ENCODE results near the gene HOPX.

The HOPX gene

DNA sequence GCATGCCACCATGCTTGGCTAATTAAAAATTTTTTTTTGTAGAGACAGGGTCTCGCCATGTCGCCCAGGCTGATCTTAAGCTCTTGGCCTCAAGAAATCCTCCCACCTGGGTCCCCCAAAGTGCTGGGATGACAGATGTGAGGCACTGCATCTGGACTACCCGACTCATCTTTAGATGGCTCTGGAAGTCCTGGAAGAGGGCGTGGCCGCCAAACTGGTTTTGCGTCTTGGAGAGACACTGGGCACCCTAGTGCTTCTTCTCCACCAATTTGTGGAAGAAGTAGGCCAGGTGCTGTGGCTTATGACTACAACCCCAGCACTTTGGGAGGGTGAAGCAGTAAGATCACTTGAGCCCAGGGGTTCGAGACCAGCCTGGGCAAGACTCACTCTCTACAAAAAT is 47.6 kb downstream of the HOPX start:
- Histone ChIP-seq H3K27ac (ENCODE audit: low read depth, low read length) (no peak overlapping the region), H3K36me3 (ENCODE audit: control insufficient read depth, insufficient read depth, low read length) (no peaks in the 10 kb centered on the region), H3K9ac (ENCODE audit: low read length) (no peak overlapping the region), H3K27me3 (ENCODE audit: control insufficient read depth, insufficient read depth, low read length) (no peaks in the 10 kb centered on the region), H3K4me3 (ENCODE audit: low read length) (no peak overlapping the region), H3K4me1 (ENCODE audit: control insufficient read depth, insufficient read depth, low read length) (peaks cover 10% of the 10 kb centered on the region)

- peaks cover 19% of the 10 kb centered on the region for H3K4me1 ChIP-seq (ENCODE audit: control insufficient read depth, insufficient read depth, low read length)
- no peaks in the 10 kb centered on the region for H3K36me3 ChIP-seq (ENCODE audit: control insufficient read depth, insufficient read depth, low read length)
- no peak overlapping the region for H3K9ac ChIP-seq (ENCODE audit: low read length)
- peak overlapping the region; percentile 55 for H3K27ac ChIP-seq (ENCODE audit: low read depth, low read length)
- H3K4me3 ChIP-seq (ENCODE audit: low read length) = no peak overlapping the region
- H3K27me3 ChIP-seq (ENCODE audit: control insufficient read depth, insufficient read depth, low read length) = no peaks in the 10 kb centered on the region
These were observed 50.0 kb downstream of the HOPX start for GRCh38 chr4:56630876-56631666.

GRCh38 chr4:56628592-56628991 is 52.5 kb downstream of the HOPX start:
- Histone ChIP-seq H3K4me1 (ENCODE audit: control insufficient read depth, insufficient read depth, low read length) (peaks cover 19% of the 10 kb centered on the region), H3K4me3 (ENCODE audit: low read length) (no peak overlapping the region), H3K9ac (ENCODE audit: low read length) (no peak overlapping the region), H3K27ac (ENCODE audit: low read depth, low read length) (peak overlapping the region; percentile 84), H3K27me3 (ENCODE audit: control insufficient read depth, insufficient read depth, low read length) (no peaks in the 10 kb centered on the region), H3K36me3 (ENCODE audit: control insufficient read depth, insufficient read depth, low read length) (no peaks in the 10 kb centered on the region)

- Histone ChIP-seq H3K27ac (ENCODE audit: low read depth, low read length) (peak overlapping the region; percentile 84), H3K4me1 (ENCODE audit: control insufficient read depth, insufficient read depth, low read length) (peaks cover 23% of the 10 kb centered on the region), H3K9ac (ENCODE audit: low read length) (no peak overlapping the region), H3K4me3 (ENCODE audit: low read length) (no peak overlapping the region), H3K36me3 (ENCODE audit: control insufficient read depth, insufficient read depth, low read length) (no peaks in the 10 kb centered on the region), H3K27me3 (ENCODE audit: control insufficient read depth, insufficient read depth, low read length) (no peaks in the 10 kb centered on the region)
These were observed 53.1 kb downstream of the HOPX start for GRCh38 chr4:56627985-56628384.

- Histone ChIP-seq H3K9ac (ENCODE audit: low read length) (no peak overlapping the region), H3K27ac (ENCODE audit: low read depth, low read length) (peak overlapping the region; percentile 84), H3K4me1 (ENCODE audit: control insufficient read depth, insufficient read depth, low read length) (peaks cover 23% of the 10 kb centered on the region), H3K4me3 (ENCODE audit: low read length) (no peak overlapping the region), H3K36me3 (ENCODE audit: control insufficient read depth, insufficient read depth, low read length) (no peaks in the 10 kb centered on the region), H3K27me3 (ENCODE audit: control insufficient read depth, insufficient read depth, low read length) (no peaks in the 10 kb centered on the region)
These were observed 53.7 kb downstream of the HOPX start for GRCh38 chr4:56627375-56627774.

- no peak overlapping the region for H3K4me3 ChIP-seq (ENCODE audit: low read length)
These were observed 54.1 kb downstream of the HOPX start for GRCh38 chr4:56626963-56627362.

GRCh38 chr4:56626420-56626819 is 54.7 kb downstream of the HOPX start:
- Histone ChIP-seq H3K36me3 (ENCODE audit: control insufficient read depth, insufficient read depth, low read length) (no peaks in the 10 kb centered on the region), H3K27me3 (ENCODE audit: control insufficient read depth, insufficient read depth, low read length) (no peaks in the 10 kb centered on the region), H3K27ac (ENCODE audit: low read depth, low read length) (peak overlapping the region; percentile 84), H3K4me3 (ENCODE audit: low read length) (no peak overlapping the region), H3K9ac (ENCODE audit: low read length) (no peak overlapping the region), H3K4me1 (ENCODE audit: control insufficient read depth, insufficient read depth, low read length) (peaks cover 23% of the 10 kb centered on the region)

More at GRCh38 chr4:56626963-56627362, 54.1 kb downstream of the HOPX start:
- H3K4me1 ChIP-seq (ENCODE audit: control insufficient read depth, insufficient read depth, low read length) = peaks cover 23% of the 10 kb centered on the region
- H3K36me3 ChIP-seq (ENCODE audit: control insufficient read depth, insufficient read depth, low read length) = no peaks in the 10 kb centered on the region
- no peaks in the 10 kb centered on the region for H3K27me3 ChIP-seq (ENCODE audit: control insufficient read depth, insufficient read depth, low read length)
- H3K27ac ChIP-seq (ENCODE audit: low read depth, low read length) = peak overlapping the region; percentile 84
- no peak overlapping the region for H3K9ac ChIP-seq (ENCODE audit: low read length)

- Histone ChIP-seq H3K36me3 (ENCODE audit: control insufficient read depth, insufficient read depth, low read length) (no peaks in the 10 kb centered on the region), H3K27ac (ENCODE audit: low read depth, low read length) (no peak overlapping the region), H3K27me3 (ENCODE audit: control insufficient read depth, insufficient read depth, low read length) (no peaks in the 10 kb centered on the region), H3K4me3 (ENCODE audit: low read length) (no peak overlapping the region), H3K4me1 (ENCODE audit: control insufficient read depth, insufficient read depth, low read length) (peaks cover 10% of the 10 kb centered on the region), H3K9ac (ENCODE audit: low read length) (no peak overlapping the region)
These were observed 58.9 kb downstream of the HOPX start for GRCh38 chr4:56622176-56622575.

DNA sequence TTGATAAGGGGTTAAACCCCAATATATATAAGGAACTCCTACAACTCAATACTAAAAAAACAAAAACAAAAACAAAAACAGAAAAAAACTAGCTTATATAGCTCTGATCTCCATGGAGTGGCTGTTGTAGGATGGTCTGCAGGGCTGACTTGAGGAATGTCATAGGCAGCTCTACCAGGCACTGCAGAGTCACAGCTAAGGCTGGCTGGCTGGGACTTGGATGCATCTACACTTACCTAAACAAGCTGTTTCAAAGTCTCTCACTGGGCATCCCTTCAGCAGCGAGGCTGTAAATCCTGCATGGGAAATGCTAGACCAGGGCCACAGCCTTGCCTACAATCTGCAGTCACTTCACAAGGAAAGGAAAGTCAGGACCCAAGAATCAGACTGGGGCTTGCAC is 61.3 kb downstream of the HOPX start:
- peaks cover 8% of the 10 kb centered on the region for H3K4me1 ChIP-seq (ENCODE audit: control insufficient read depth, insufficient read depth, low read length)
- no peaks in the 10 kb centered on the region for H3K36me3 ChIP-seq (ENCODE audit: control insufficient read depth, insufficient read depth, low read length)
- no peak overlapping the region for H3K27ac ChIP-seq (ENCODE audit: low read depth, low read length)
- H3K4me3 ChIP-seq (ENCODE audit: low read length) = no peak overlapping the region
- no peaks in the 10 kb centered on the region for H3K27me3 ChIP-seq (ENCODE audit: control insufficient read depth, insufficient read depth, low read length)
- no peak overlapping the region for H3K9ac ChIP-seq (ENCODE audit: low read length)

GRCh38 chr4:56619160-56619559 is 61.9 kb downstream of the HOPX start:
- H3K27ac ChIP-seq (ENCODE audit: low read depth, low read length) = no peak overlapping the region

DNA sequence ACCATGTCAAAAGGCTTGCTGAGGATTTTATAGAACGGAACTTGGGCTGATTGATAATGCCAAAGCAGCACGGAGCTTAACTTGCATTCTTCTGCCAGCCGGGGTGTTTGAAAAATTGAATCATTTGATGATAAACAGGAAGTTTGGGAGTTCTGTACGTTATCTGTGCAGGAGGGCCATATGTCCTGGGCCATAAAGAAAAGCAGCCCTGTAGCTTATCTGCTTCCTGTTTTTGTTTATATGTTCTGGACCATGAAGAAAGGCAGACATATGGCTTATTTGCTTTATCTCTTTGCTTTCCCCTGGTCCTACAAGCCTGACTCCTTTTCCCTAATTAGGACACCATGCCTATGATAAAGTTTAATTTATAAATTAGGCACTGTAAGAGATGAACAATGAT is 62.4 kb downstream of the HOPX start:
- Histone ChIP-seq H3K4me1 (ENCODE audit: control insufficient read depth, insufficient read depth, low read length) (peaks cover 8% of the 10 kb centered on the region), H3K9ac (ENCODE audit: low read length) (no peak overlapping the region), H3K36me3 (ENCODE audit: control insufficient read depth, insufficient read depth, low read length) (no peaks in the 10 kb centered on the region), H3K4me3 (ENCODE audit: low read length) (no peak overlapping the region), H3K27ac (ENCODE audit: low read depth, low read length) (no peak overlapping the region), H3K27me3 (ENCODE audit: control insufficient read depth, insufficient read depth, low read length) (no peaks in the 10 kb centered on the region)

More at GRCh38 chr4:56619160-56619559, 61.9 kb downstream of the HOPX start:
- Histone ChIP-seq H3K4me3 (ENCODE audit: low read length) (no peak overlapping the region), H3K36me3 (ENCODE audit: control insufficient read depth, insufficient read depth, low read length) (no peaks in the 10 kb centered on the region), H3K9ac (ENCODE audit: low read length) (no peak overlapping the region), H3K27me3 (ENCODE audit: control insufficient read depth, insufficient read depth, low read length) (no peaks in the 10 kb centered on the region), H3K4me1 (ENCODE audit: control insufficient read depth, insufficient read depth, low read length) (peaks cover 8% of the 10 kb centered on the region)

DNA sequence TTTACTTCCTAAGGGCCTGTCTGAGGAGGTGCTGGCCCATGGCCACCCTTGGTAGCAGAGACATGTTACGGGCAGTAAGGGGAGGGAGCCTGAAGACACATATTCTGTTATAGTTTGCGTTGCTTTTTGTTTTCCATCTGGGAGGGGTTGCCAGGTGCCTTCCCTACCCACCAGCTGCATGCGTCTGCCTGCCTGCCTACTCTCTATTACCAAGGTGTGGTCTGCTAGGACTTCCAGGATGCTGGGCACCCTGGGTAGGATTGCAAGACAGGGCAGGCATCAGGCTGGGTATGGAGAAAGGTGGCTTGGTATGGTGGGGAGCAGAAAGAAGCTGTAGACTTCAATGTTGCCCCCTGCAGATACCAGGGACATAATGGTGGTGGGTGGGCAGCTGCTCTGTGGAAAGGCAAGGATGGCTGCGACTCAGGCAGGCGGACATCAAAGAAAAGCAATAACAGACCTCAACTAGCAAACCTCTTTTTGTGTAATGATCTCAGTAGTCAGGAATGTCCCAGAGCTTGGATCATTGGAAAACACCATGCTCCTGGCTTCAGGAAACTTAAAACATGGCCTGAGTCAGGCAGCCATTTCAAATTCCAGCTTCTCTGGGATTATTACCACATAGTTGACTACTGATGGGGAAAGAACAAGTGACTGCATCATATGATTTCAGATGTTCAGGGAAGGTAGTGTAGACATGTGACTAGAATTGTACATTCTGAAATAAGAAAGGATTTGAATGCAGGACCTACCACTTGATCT is 67.8 kb downstream of the HOPX start:
- Histone ChIP-seq H3K27me3 (ENCODE audit: control insufficient read depth, insufficient read depth, low read length) (no peaks in the 10 kb centered on the region), H3K4me3 (ENCODE audit: low read length) (no peak overlapping the region), H3K4me1 (ENCODE audit: control insufficient read depth, insufficient read depth, low read length) (no peaks in the 10 kb centered on the region), H3K9ac (ENCODE audit: low read length) (no peak overlapping the region), H3K27ac (ENCODE audit: low read depth, low read length) (no peak overlapping the region), H3K36me3 (ENCODE audit: control insufficient read depth, insufficient read depth, low read length) (no peaks in the 10 kb centered on the region)
